ENCODE measurements around the gene KSR1.
"Not testable (repeated sequence)": the region's sequence is repeated elsewhere in the genome, so short reads cannot be mapped to it uniquely, and the experiment has no call there.

The KSR1 gene

DNA sequence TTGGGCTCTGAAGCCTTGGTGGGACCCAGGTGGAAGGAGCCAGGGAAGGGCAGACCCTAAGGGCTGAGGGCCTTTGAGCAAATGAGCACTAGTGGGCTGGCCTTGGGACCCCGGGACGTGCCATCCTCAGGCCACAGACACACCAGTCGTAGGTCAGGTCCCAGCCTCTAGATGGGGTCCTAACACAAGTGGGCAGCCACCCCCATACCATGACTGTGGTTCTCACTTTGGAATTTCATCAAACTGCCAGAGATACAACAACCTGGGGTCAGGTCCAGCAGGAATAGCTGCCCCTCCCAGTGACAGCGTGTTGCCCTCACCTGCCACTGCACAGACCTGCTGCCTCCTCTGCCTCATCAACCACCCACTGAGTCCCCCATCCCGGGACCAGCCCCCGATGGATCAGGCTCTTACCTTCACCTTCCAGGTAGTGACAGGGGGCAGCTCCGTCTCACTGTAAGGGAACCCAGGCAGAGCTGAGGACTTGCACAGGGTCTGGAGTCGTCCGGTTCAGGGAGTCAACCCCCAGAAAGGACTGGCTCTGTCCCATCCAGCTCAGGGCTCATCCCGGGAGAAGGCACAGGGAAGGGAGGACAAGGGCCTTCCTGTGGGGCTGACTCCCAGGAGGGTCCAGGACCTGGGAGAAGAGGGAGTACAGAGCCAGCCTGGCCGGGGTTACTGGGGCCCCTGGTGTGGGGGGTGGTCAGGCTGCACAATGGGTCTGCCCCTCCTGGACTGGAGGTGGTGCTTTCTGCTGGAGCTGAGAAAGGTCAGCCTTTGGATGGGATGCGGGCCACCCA is 214.7 kb downstream of the KSR1 start:
- in situ Hi-C loops (cut with MboI; ENCODE audit: low sequenced_read_pairs) = no loop called here

- in situ Hi-C loops (cut with MboI; ENCODE audit: low sequenced_read_pairs) = no loop called here
Observed at GRCh38 chr17:27671591-27671910, 215.3 kb downstream of the KSR1 start.

DNA sequence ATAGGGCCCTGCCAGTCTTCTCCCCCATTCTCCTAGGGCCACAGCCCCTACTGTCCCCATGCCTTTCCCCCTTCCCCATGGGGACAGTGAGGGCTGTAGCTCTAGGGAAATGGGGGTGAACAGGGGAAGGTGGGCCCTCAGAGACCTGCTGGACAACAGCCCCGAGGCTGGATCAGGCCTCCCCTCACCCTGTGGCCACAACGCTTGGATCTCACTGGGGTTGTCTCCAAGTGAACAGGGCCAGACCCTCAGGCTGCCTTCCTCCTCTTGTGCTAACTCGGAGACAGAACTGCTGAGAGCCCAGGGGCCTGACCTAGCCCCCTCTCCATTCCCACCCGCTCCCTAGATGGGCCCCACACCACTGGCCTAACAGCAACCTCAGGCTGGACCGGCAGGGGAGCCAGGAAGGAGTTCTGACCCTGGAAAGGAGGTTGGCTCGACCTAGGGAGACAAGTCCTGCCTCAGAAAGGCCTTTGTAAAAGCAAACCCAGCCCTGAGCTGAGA is 215.8 kb downstream of the KSR1 start:
- in situ Hi-C loops (cut with MboI; ENCODE audit: low sequenced_read_pairs) = not testable (repeated sequence)

- in situ Hi-C loops (cut with MboI; ENCODE audit: low sequenced_read_pairs) = no loop called here
Observed at GRCh38 chr17:27674335-27674734, 218.1 kb downstream of the KSR1 start.

All from hTERT RPE-1 (cell line).